HG03354 (cell line): Measurements from ENCODE around the gene COMMD6.
"Not testable (repeated sequence)": the region's sequence is repeated elsewhere in the genome, so short reads cannot be mapped to it uniquely, and the experiment has no call there.

Experiments
- ATAC-seq: cut with Tn5 transposase; IDR thresholded peaks from one replicate; pipeline ENCODE4 v1.9.1; 2021; ENCODE audit warnings: mild to moderate bottlenecking; ENCODE audit not compliant: unreplicated experiment, poor library complexity, severe bottlenecking

COMMD6 gene

GRCh38 chr13:75537401-75538365 lies at the start of gene COMMD6:
Gene COMMD6, minus strand, starts transcription at chr13:75537841. Its CDS starts 36 bp downstream, at chr13:75537805.
- ATAC-seq: peak; percentile 99

- ATAC-seq: no peak
Measured at GRCh38 chr13:75585153-75585552, 47.5 kb upstream of the COMMD6 start.

GRCh38 chr13:75583091-75583490 lies 45.5 kb upstream of the COMMD6 start:
- no peak for ATAC-seq

- no peak for ATAC-seq
Measured at GRCh38 chr13:75581874-75582640, 44.4 kb upstream of the COMMD6 start.

DNA sequence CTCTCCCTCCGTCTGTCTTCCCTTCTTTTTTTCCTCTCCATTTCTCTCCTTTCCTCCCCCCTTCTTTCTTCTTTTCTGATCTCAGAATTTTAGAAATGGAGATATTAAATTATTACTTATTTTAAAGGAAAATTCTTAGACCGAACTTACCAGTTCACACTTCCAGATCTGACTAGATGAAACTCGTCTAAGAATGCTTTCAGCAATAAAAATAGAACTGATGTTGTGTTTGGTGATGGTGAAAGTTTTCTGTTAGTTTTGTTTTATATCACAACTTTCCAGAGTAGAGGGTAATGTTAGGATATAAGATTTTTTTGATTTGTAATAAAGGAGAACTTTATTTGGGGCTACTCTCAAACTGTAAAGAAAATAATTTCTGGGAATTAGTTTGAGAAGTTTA lies 41.9 kb upstream of the COMMD6 start:
- no peak for ATAC-seq

DNA sequence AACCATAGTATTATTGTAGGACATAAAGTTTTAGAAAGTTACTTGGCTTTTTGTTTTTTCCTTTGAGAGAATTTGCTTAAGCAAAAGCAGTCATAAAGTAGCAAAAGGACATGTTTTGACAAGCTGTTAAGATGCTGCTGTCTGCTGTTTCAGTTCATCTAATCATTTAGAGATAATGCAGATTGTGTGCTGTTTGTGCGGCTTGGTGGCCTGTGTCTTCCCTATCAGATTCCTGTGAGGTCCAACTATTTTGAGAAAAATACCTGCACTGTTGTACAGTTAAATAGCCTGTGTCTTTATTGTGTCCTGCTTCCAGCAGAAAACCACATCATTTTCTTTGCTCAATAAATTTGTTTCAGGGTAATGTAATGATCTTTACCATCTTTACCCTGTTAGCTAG lies 31.9 kb upstream of the COMMD6 start:
- ATAC-seq: no peak

DNA sequence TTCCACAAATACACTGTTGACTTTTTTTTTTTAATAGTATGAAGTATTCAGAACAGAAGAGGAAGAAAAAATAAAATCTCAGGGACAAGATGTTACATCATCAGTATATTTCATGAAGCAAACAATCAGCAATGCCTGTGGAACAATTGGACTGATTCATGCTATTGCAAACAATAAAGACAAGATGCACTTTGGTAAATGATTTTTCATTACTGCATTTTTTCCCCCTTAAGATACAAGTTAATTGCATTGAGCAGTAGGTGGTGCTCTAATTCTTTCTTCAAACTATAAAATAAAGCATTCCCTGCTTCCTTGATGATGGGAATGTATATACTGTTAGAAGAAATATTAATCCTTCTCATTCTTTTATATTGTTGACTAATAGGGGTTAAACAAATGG lies 29.0 kb upstream of the COMMD6 start:
- ATAC-seq: no peak

- no peak for ATAC-seq
Measured at GRCh38 chr13:75558145-75558840, 20.7 kb upstream of the COMMD6 start.

GRCh38 chr13:75556961-75557360 lies 19.3 kb upstream of the COMMD6 start:
- ATAC-seq: no peak

DNA sequence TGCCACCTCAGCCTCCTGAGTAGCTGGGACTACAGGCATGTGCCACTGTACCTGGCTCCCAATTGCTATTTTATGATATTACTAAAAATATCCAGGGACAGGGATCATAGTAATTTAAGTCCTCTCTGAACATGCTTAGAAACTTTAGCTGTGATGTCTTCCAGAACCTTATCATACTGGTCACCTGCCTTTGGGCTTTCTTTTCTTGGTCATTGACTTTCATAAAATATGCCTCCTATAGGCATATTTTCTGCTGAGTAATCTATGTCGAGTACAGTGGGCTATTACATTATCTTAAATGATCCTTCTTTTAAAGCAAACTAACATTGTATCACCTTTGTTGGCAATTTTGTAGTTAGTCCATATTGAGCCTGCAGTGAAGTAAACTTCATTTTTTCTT lies 18.2 kb upstream of the COMMD6 start:
- no peak for ATAC-seq

GRCh38 chr13:75554981-75555380 lies 17.3 kb upstream of the COMMD6 start:
- ATAC-seq: no peak

DNA sequence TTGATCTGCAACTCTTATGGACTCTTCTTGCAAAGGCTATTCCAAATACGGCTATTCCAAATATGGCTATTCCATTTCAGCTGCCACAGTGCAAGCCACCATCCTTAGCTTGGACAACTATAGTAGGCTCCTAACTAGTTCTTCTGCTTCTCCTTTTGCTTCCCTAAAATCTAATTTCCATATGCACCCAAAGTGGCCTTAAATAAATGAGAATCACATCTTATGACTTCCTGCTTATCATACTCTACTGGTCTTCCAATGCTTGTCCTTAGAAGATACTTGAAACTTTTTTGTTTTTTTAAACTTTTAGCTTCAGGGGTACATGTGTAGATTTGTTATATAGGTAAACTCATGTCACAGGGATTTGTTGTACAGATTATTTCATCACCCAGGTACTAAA lies 16.8 kb upstream of the COMMD6 start:
- ATAC-seq: no peak

- peak; percentile 15 for ATAC-seq
Measured at GRCh38 chr13:75550159-75550567, 12.5 kb upstream of the COMMD6 start.

- peak; percentile 97 for ATAC-seq
Measured at GRCh38 chr13:75549262-75550158, 11.9 kb upstream of the COMMD6 start, which contains the start of gene UCHL3. Gene UCHL3, plus strand, starts transcription at chr13:75549791. Its CDS starts 30 bp downstream, at chr13:75549821.

- ATAC-seq: no peak
Measured at GRCh38 chr13:75547917-75548316, 10.3 kb upstream of the COMMD6 start.

- not testable (repeated sequence) for ATAC-seq
Measured at GRCh38 chr13:75545386-75545785, 7.7 kb upstream of the COMMD6 start.

- ATAC-seq: no peak
Measured at GRCh38 chr13:75544681-75545330, 7.2 kb upstream of the COMMD6 start.

DNA sequence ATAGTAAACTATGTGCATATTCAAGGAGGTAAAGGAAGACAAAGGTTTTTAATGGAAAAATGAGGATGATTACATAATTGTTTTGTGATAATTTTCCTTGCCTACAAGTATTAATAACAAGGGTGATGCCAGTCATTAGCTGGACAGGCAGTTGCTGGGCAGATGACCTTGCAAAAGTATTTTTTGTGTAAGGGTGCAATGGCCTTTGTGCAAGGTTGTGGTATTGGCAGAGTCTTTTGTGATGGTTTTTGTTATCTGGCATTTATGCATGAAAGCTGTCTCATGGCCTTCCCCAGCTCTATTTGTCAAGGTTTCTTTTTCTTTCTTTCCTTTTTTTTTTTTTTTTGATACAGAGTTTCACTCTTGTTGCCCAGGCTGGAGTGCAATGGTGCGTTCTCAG lies 4.3 kb upstream of the COMMD6 start:
- ATAC-seq: no peak

DNA sequence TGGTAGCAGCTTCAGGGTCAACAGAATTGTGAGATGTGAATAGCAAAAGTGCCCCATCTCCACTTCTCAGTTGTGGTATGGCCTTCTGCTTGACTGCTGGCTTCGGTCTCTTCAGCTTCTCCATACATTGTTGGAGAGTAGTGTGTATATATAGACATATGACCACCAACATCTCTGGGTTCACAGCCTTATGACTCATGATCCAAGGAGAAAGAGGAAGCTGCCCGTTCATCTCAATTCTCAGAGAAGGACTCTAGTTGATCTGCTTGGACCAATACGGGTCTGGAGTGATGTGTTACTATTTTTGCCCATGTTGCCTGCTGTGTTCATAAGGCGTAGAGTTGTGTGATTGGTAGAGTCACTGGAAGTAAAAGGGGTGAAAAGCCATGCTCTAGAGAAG lies 3.6 kb upstream of the COMMD6 start:
- ATAC-seq: no peak
